ENCODE measurements around the gene UBAP1. TPM values are rescaled to one million over a fixed set of nuclear protein-coding genes. Genes with fewer than 3 reads are reported as not detected.
"Not testable (repeated sequence)": the region's sequence is repeated elsewhere in the genome, so short reads cannot be mapped to it uniquely, and the experiment has no call there.

Gene UBAP1
- total RNA-seq, 2 experiments from 2014 or later = 28.2 to 29.8 TPM

DNA sequence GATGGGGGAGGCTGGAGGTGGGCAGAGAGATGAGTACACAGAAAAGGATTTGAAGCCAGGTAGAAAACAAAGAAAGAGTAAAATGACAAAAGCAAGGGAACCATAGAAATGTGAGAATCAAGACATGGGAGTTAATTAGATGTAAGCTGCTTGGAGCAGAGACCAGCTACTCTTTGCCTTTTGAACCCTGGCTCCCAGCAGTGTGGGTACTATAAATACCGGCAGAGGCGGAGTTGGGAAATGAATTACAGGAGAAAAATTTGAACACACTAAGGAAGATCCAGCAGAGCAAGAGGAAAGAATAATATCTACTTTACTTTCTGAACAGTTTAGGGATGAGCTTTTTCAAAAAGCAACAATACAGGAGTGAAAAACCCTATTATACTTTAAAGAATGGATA lies 113.7 kb downstream of the UBAP1 start:
- intact Hi-C loops (cut with micrococcal nuclease) = no loop called here
- Mint-ChIP-seq H3K36me3 (ENCODE audit: low read depth) (peaks cover 4% of the 10 kb centered on the region), H3K9me3 (no peaks in the 10 kb centered on the region), H3K27ac (no peak overlapping the region), H3K4me1 (ENCODE audit: low read depth) (no peaks in the 10 kb centered on the region), H3K27me3 (no peaks in the 10 kb centered on the region), H3K4me3 (no peak overlapping the region)
- CTCF ChIA-PET = no interaction called here
- TF ChIP-seq, protein P1, sequence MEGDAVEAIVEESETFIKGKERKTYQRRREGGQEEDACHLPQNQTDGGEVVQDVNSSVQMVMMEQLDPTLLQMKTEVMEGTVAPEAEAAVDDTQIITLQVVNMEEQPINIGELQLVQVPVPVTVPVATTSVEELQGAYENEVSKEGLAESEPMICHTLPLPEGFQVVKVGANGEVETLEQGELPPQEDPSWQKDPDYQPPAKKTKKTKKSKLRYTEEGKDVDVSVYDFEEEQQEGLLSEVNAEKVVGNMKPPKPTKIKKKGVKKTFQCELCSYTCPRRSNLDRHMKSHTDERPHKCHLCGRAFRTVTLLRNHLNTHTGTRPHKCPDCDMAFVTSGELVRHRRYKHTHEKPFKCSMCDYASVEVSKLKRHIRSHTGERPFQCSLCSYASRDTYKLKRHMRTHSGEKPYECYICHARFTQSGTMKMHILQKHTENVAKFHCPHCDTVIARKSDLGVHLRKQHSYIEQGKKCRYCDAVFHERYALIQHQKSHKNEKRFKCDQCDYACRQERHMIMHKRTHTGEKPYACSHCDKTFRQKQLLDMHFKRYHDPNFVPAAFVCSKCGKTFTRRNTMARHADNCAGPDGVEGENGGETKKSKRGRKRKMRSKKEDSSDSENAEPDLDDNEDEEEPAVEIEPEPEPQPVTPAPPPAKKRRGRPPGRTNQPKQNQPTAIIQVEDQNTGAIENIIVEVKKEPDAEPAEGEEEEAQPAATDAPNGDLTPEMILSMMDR (IDR thresholded peaks at IDR 0.05) = no peak
- POLR2A ChIA-PET = no interaction called here
- no peak for DNase-seq
- no peak for ATAC-seq

DNA sequence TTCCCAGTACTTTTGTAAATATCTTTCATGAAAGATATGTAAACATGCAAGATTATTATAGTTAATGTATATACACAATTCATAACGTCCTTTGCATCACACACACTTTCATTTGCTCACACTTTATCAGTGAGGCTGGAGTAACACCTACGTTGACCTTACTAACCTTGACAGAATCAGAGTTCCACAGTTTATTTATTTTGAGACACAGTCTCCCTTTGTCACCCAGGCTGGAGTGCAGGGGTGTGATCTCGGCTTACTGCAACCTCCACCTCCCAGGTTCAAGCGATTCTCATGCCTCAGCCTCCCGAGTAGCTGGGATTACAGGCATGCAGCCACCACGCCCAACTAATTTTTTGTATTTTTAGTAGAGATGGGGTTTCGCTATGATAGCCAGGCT lies 122.2 kb downstream of the UBAP1 start:
- intact Hi-C loops (cut with micrococcal nuclease); DNase-seq; H3K27me3 Mint-ChIP-seq; H3K4me3 Mint-ChIP-seq; POLR2A ChIA-PET; H3K9me3 Mint-ChIP-seq; CTCF ChIA-PET; H3K36me3 Mint-ChIP-seq (ENCODE audit: low read depth); H3K27ac Mint-ChIP-seq; ATAC-seq; H3K4me1 Mint-ChIP-seq (ENCODE audit: low read depth): not testable (repeated sequence)

Other genes starting within 250 kb of the UBAP1 start
- 10 to 100 TPM; 43.4 to 45.6 TPM for gene UBAP2, start 130.2 kb upstream of the UBAP1 start, total RNA-seq
- gene DCAF12, start 52.3 kb upstream of the UBAP1 start, total RNA-seq = 10 to 100 TPM; 30.5 to 34.7 TPM
- gene KIF24, start 150.2 kb downstream of the UBAP1 start, total RNA-seq = 1 to 10 TPM; 5.8 to 5.9 TPM
- gene NUDT2, start 150.5 kb downstream of the UBAP1 start, total RNA-seq = 10 to 100 TPM; 35.3 to 38.4 TPM
- 1 to 10 TPM; 4.1 to 5.5 TPM for gene MYORG, start 197.9 kb downstream of the UBAP1 start, total RNA-seq